Peyer's patch (tissue), 4 donors: Measurements from ENCODE around the gene B4GALT4.

Experiments
- POLR2A ChIP-seq, 2 donors: fragments of 450-650 bp; IDR thresholded peaks; one replicate each; pipeline ENCODE4 v1.5.1; 2017; ENCODE audit warnings: antibody characterized with exemption in 2 of 2, mild to moderate bottlenecking in 2 of 2, moderate library complexity in 2 of 2
- TF ChIP-seq, protein P1 (sequence below), 6 experiments: fragments of 450-650 bp in 4 of 6; fragments of 200-600 bp in 2 of 6; sonication (generic) in 1 of 6; IDR thresholded peaks; one replicate each; pipeline ENCODE4 v1.5.1; 2017 to 2019; ENCODE audit warnings: antibody characterized with exemption in 6 of 6, mild to moderate bottlenecking in 3 of 6, moderate library complexity in 1 of 6

GRCh38 chr3:119237299-119237698 lies 3.4 kb downstream of the B4GALT4 start:
- TF ChIP-seq, protein P1, sequence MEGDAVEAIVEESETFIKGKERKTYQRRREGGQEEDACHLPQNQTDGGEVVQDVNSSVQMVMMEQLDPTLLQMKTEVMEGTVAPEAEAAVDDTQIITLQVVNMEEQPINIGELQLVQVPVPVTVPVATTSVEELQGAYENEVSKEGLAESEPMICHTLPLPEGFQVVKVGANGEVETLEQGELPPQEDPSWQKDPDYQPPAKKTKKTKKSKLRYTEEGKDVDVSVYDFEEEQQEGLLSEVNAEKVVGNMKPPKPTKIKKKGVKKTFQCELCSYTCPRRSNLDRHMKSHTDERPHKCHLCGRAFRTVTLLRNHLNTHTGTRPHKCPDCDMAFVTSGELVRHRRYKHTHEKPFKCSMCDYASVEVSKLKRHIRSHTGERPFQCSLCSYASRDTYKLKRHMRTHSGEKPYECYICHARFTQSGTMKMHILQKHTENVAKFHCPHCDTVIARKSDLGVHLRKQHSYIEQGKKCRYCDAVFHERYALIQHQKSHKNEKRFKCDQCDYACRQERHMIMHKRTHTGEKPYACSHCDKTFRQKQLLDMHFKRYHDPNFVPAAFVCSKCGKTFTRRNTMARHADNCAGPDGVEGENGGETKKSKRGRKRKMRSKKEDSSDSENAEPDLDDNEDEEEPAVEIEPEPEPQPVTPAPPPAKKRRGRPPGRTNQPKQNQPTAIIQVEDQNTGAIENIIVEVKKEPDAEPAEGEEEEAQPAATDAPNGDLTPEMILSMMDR (IDR thresholded peaks at IDR 0.05): no peak
- no peak for TF ChIP-seq POLR2A (IDR thresholded peaks at IDR 0.05)
